Astrocyte (in vitro differentiated cells and primary cell): ENCODE measurements around the gene MAML2. TPM values are rescaled to one million over a fixed set of nuclear protein-coding genes. Genes with fewer than 3 reads are reported as not detected.

Source experiments
- DNase-seq: peaks from one replicate; pipeline ENCODE4 v3.0.0-alpha.2; 2010; ENCODE audit warnings: low read depth
- FAIRE-seq: peaks from 2 replicates; lab custom pipeline; 2011; peaks lifted over from hg19 to GRCh38; lab: Jason Lieb, UNC
- H2AFZ ChIP-seq: 2 replicates; pipeline ENCODE4 v1.6.0; 2012; ENCODE audit warnings: low read depth, low read length, inconsistent platforms
- H3K27ac ChIP-seq: 2 replicates; pipeline ENCODE4 v1.5.1; 2011; ENCODE audit warnings: low read depth, low read length, inconsistent platforms
- H3K27me3 ChIP-seq: 2 replicates; pipeline ENCODE4 v1.6.0; 2011; ENCODE audit warnings: low read length, inconsistent platforms; ENCODE audit not compliant: insufficient read depth
- H3K36me3 ChIP-seq: 2 replicates; pipeline ENCODE4 v1.5.1; 2011; ENCODE audit warnings: low read length, inconsistent platforms; ENCODE audit not compliant: insufficient read depth
- H3K4me1 ChIP-seq: 2 replicates; pipeline ENCODE4 v1.5.1; 2011; ENCODE audit warnings: low read length, inconsistent platforms; ENCODE audit not compliant: insufficient read depth
- H3K4me2 ChIP-seq: 2 replicates; pipeline ENCODE4 v1.6.0; 2012; ENCODE audit warnings: low read length, inconsistent platforms
- H3K4me3 ChIP-seq: 2 replicates; pipeline ENCODE4 v1.5.1; 2011; ENCODE audit warnings: low read depth, mild to moderate bottlenecking, low read length, inconsistent platforms; ENCODE audit not compliant: insufficient read depth
- H3K79me2 ChIP-seq: 2 replicates; pipeline ENCODE4 v1.6.0; 2012; ENCODE audit warnings: mild to moderate bottlenecking, low read length, inconsistent platforms; ENCODE audit not compliant: insufficient read depth
- H3K9ac ChIP-seq: 2 replicates; pipeline ENCODE4 v1.6.0; 2012; ENCODE audit warnings: mild to moderate bottlenecking, low read length, inconsistent platforms
- H3K9me3 ChIP-seq: 2 replicates; pipeline ENCODE4 v1.5.1; 2012; ENCODE audit warnings: low read depth, mild to moderate bottlenecking, low read length, inconsistent platforms; ENCODE audit not compliant: insufficient read depth
- H4K20me1 ChIP-seq: 2 replicates; pipeline ENCODE4 v1.6.0; 2012; ENCODE audit warnings: low read length, inconsistent platforms; ENCODE audit not compliant: insufficient read depth
- H3K27ac Mint-ChIP-seq: one replicate; pipeline ENCODE4 v1.8.0; 2021; ENCODE audit warnings: mild to moderate bottlenecking, mixed read lengths; ENCODE audit not compliant: unreplicated experiment
- H3K27me3 Mint-ChIP-seq: one replicate; pipeline ENCODE4 v1.8.0; 2021; ENCODE audit warnings: low read depth, mixed read lengths; ENCODE audit not compliant: unreplicated experiment
- H3K36me3 Mint-ChIP-seq: one replicate; pipeline ENCODE4 v1.8.0; 2021; ENCODE audit warnings: low read depth, mixed read lengths; ENCODE audit not compliant: unreplicated experiment
- H3K4me1 Mint-ChIP-seq: one replicate; pipeline ENCODE4 v1.8.0; 2021; ENCODE audit warnings: low read depth, mixed read lengths; ENCODE audit not compliant: unreplicated experiment
- H3K4me3 Mint-ChIP-seq: one replicate; pipeline ENCODE4 v1.8.0; 2021; ENCODE audit warnings: mild to moderate bottlenecking, moderate library complexity, mixed read lengths; ENCODE audit not compliant: unreplicated experiment
- H3K9me3 Mint-ChIP-seq: one replicate; pipeline ENCODE4 v1.8.0; 2021; ENCODE audit warnings: mild to moderate bottlenecking, mixed read lengths; ENCODE audit not compliant: unreplicated experiment
- EZH2 ChIP-seq: IDR thresholded peaks from 2 replicates; pipeline ENCODE4 v1.6.1; 2012; ENCODE audit warnings: mild to moderate bottlenecking, low read length, inconsistent platforms; ENCODE audit not compliant: insufficient read depth
- total RNA-seq: library from RNA; stranded (reverse); gene quantifications from 2 replicates; pipeline ENCODE4 v1.2.1, GENCODE V29; 2021
- TF ChIP-seq, protein P1 (sequence below): IDR thresholded peaks from 2 replicates; pipeline ENCODE4 v1.5.1; 2011; ENCODE audit warnings: low read depth, mild to moderate bottlenecking, inconsistent platforms, low read length, moderate library complexity; ENCODE audit not compliant: insufficient read depth

The MAML2 gene
- total RNA-seq, 1 donor from 2014 or later, result 27.4 TPM

DNA sequence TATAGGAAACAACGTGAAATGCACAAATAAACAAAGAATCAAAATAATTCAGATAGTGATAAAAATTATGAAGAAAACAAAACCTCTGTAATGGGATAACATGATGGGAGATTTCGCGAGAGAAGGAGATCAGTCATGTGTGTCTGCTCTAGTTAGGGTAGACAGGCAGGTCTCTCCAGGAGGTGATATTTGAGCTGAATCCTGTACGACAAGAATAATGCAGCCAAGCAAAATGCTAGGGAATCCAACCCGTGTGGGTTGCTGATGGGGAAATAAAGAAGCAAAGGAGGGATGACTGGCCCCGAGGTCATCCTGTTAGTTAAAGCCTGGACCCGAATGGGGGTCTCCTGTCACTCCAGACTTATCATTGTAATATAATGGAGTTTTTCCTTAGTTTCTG, 16.0 kb downstream of the MAML2 start:
- Histone ChIP-seq H2AFZ (no peak overlapping the region), H3K9ac (no peak overlapping the region), H4K20me1 (no peaks in the 10 kb centered on the region), H3K27ac (no peak overlapping the region), H3K27me3 (no peaks in the 10 kb centered on the region), H3K4me3 (no peak overlapping the region), H3K79me2 (peaks cover 94% of the 10 kb centered on the region), H3K9me3 (no peaks in the 10 kb centered on the region), H3K36me3 (no peaks in the 10 kb centered on the region), H3K4me1 (peaks cover 49% of the 10 kb centered on the region), H3K4me2 (no peak overlapping the region)
- no peaks in the 10 kb centered on the region for H3K9me3 Mint-ChIP-seq
- TF ChIP-seq, protein P1, sequence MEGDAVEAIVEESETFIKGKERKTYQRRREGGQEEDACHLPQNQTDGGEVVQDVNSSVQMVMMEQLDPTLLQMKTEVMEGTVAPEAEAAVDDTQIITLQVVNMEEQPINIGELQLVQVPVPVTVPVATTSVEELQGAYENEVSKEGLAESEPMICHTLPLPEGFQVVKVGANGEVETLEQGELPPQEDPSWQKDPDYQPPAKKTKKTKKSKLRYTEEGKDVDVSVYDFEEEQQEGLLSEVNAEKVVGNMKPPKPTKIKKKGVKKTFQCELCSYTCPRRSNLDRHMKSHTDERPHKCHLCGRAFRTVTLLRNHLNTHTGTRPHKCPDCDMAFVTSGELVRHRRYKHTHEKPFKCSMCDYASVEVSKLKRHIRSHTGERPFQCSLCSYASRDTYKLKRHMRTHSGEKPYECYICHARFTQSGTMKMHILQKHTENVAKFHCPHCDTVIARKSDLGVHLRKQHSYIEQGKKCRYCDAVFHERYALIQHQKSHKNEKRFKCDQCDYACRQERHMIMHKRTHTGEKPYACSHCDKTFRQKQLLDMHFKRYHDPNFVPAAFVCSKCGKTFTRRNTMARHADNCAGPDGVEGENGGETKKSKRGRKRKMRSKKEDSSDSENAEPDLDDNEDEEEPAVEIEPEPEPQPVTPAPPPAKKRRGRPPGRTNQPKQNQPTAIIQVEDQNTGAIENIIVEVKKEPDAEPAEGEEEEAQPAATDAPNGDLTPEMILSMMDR, result no peak
- no peak for TF ChIP-seq EZH2
- H3K27me3 Mint-ChIP-seq, result no peaks in the 10 kb centered on the region
- peaks cover 17% of the 10 kb centered on the region for H3K36me3 Mint-ChIP-seq
- no peak for DNase-seq
- peak overlapping the region; percentile 28 for H3K27ac Mint-ChIP-seq
- peaks cover 79% of the 10 kb centered on the region for H3K4me1 Mint-ChIP-seq
- no peak for FAIRE-seq
- no peak overlapping the region for H3K4me3 Mint-ChIP-seq

DNA sequence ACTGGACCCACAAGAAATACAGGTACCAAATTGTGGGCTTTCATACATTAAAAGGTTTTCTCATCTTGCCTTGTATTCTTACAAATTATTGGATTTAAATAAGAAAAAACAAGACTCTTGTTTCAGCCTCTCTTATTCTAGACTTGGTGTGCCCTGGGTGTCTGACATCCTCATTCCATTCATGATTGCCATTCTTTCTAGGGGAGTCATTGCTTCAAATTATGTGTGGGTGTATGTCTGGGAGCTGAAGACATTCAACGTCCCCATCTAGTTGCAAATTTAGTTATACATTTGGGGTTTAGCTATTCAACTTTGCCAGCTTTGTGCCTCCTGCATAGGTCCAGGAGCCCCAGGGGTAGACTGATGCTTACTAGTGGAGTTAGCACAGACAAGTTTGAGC, 18.1 kb downstream of the MAML2 start:
- Mint-ChIP-seq H3K27ac (peak overlapping the region; percentile 100), H3K4me1 (peaks cover 85% of the 10 kb centered on the region), H3K9me3 (no peaks in the 10 kb centered on the region), H3K27me3 (no peaks in the 10 kb centered on the region), H3K36me3 (peaks cover 12% of the 10 kb centered on the region), H3K4me3 (peak overlapping the region; percentile 68)
- peak; percentile 81 for FAIRE-seq
- Histone ChIP-seq H3K79me2 (peaks cover 95% of the 10 kb centered on the region), H3K4me2 (peak overlapping the region; percentile 76), H3K36me3 (no peaks in the 10 kb centered on the region), H3K4me3 (no peak overlapping the region), H3K27me3 (no peaks in the 10 kb centered on the region), H3K4me1 (peaks cover 56% of the 10 kb centered on the region), H2AFZ (no peak overlapping the region), H4K20me1 (no peaks in the 10 kb centered on the region), H3K9ac (peak overlapping the region; percentile 69), H3K27ac (peak overlapping the region; percentile 88), H3K9me3 (no peaks in the 10 kb centered on the region)
- peak; percentile 89 for DNase-seq
- TF ChIP-seq, protein P1, result no peak
- no peak for TF ChIP-seq EZH2

DNA sequence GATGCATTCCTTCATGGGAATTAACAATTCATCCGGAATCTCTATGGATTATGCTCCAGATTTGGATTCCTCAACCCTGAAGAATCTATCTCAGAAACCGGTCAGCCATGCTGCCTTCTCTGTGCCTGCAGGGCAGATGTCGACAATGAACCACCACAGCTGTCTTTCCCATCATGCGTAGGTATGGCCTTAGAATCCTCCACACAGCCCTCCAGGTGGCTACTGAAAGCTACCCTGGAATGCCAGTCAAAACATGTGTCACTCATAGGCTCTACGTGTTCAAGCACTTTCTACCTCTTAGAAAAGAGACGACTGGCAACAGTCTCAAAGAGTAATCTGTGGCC, 19.4 kb downstream of the MAML2 start:
- Mint-ChIP-seq H3K36me3 (peaks cover 11% of the 10 kb centered on the region), H3K4me1 (peaks cover 79% of the 10 kb centered on the region), H3K4me3 (peak overlapping the region; percentile 8), H3K9me3 (no peaks in the 10 kb centered on the region), H3K27ac (peak overlapping the region; percentile 100), H3K27me3 (no peaks in the 10 kb centered on the region)
- FAIRE-seq, result no peak
- Histone ChIP-seq H3K27ac (peak overlapping the region; percentile 88), H3K79me2 (peaks cover 95% of the 10 kb centered on the region), H3K4me1 (peaks cover 47% of the 10 kb centered on the region), H3K36me3 (no peaks in the 10 kb centered on the region), H3K9me3 (no peaks in the 10 kb centered on the region), H2AFZ (no peak overlapping the region), H4K20me1 (no peaks in the 10 kb centered on the region), H3K4me3 (no peak overlapping the region), H3K27me3 (no peaks in the 10 kb centered on the region), H3K9ac (no peak overlapping the region), H3K4me2 (no peak overlapping the region)
- no peak for TF ChIP-seq EZH2
- TF ChIP-seq, protein P1, result no peak
- DNase-seq, result no peak
